HCEC 1CT (cell line): Measurements from ENCODE around the gene SAV1.
"Not testable (repeated sequence)": the region's sequence is repeated elsewhere in the genome, so short reads cannot be mapped to it uniquely, and the experiment has no call there.

Experiments
- DNase-seq: peaks from one replicate; pipeline ENCODE4 v3.0.0-alpha.2; 2017

Gene SAV1

DNA sequence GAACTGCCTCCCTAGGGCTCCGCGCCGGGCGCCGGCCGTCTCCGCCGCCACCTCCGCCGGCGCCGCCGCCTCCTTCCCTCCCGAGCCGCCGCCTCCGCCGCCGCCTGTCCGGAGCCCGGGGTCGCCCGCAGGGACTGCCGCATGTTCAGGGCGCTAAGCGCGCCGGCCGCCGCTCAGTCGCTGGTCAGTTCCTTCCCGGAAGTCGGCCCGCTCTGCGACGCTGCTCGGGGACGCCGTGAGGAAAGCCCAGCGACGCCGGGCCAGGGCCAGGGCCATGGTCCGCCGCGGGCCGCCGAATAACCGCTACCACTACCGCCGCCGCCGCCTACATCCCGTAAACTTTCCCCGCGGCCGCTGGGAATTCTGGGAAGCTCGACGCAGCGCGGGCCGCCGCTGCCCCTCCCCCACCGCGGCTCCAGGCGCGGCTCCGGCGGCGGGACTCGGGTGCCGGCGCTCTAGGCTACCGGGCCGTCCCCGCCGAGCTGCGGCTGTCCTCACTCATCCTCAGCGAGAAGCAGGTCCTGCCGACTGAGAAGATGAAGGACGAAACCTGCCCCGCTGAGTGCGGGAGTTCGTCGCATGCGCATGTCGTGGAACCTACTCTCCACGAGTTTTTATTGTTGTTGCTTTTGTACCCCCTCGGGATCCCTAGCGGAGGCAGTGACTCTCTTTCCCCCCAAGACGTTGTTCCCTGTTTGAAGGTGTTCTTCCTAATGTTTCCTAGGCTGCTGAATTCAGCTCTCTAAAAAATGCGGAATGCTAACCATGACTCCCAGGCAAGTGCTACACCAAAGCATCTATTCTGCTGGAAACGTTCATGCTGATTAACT lies at the start of gene SAV1:
SAV1 (minus strand) TSS at position 311 of the 830 bp plus-strand sequence. CDS start 339 bp downstream, outside the sequence.
- peak; percentile 81 for DNase-seq

DNA sequence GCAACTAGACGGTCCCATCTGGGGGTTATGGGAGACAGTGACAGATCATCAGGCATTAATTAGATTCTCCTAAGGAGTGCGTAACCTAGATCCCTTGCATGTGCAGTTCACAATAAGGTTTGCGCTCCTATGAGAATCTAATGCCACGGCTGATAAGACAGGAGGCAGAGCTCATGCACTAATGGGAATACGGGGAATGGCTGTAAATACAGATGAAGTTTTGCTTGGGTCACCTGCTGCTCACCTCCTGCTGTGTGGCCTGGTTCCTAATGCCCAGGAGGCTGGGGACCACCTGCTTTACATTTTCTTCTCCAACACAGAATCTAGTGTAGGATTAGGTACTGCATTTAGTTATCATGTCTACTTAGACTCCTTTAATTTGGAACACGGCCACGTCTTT lies 49.7 kb upstream of the SAV1 start:
- no peak for DNase-seq

DNA sequence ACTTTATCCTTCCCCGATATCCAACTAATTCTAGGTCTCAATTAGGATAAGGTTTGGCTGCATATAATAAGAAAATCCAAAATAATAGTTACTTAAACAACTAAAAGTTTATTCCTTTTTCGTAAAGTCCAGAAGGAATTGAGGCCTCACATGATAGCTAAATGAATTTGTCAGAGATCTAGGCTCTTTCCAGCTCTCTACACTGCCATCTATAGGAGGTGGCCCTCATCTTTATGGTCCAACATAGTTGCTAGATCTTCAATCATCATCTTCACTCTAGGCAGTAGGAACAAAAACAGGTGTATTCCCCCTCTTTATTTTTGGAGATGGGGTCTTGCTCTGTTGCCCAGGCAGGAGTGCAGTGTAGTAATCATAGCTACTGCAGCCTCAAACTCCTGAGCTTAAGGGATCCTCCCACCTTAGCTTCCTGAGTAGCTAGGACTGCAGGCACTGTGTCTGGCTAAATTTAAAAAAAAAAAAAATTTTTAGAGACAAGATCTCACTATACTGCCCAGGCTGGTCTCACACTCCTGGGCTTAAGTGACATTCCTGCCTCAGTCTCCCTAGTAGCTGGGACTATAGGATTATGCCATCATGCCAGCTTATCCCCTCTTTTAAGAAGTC lies 46.5 kb upstream of the SAV1 start:
- peak; percentile 71 for DNase-seq

DNA sequence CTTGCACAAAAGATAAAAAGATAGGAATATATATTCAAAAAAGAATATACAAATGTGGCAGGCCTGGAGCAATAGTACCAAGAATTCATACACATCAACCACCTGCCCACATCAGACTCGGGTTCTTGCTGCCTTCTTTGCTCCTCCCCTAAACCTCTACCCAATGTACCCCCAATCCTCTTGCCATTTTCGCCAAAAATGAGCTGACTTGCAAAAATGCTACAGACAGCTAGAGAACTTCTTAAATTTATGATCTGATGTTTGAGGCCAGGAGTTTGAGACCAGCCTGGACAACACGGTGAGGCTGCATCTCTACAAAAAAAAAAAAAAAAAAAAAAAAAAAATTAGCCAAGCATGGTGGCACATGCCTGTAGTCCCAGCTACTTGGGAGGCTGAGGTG lies 42.9 kb upstream of the SAV1 start:
- no peak for DNase-seq

DNA sequence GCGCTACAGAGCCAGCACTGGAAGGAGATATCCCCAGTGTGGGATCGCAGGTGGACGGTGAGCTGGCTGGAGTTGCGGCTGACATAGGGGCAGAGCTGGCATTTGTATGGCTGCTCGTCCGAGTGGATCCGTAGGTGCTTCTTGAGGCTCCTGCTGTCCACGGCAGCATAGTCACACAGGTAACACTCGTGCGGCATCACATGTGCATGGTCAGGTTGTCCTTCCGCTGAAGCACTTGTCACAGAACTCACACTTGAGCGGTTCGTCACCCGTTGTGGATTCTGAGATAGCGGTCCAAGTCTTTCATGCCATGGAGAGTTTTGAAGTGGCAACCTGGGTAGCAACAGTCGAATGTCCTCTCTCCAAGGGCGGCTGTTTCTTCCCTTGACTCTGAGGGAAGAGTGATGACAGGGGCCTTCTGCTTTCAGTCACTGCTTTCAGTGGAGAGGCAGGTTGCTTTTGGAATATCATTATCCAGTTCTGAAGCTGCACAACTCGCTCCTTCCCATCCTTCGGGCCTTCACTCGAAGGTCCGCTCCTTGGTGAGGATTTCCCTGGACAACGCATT lies 37.0 kb upstream of the SAV1 start:
- DNase-seq, result no peak

DNA sequence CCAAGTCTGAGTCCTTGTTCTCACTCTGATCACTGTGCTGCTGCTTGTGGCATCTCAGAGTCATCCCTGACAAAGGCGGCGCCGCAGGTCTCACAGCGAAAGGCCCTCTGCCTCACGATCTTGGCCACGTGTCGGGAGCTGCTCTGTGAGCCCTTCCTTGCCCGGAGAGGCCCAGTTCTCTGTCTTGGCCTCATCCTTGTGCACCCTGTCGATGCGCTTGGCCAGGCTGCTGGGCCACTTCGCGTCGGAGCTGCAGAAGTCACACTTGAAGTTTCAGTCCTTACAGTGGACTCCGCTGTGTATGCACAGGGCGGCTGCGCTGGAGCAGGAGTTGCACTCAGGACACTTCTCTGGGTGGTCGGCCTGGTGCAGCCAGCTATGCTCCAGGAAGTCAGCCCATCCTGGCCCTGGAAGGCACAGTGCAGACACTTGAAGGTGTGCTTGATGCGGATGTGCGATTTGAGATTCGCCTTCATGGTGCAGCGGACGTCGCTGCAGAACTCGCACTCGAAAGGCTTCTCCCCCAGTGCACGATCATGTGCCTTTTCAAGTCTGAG lies 36.4 kb upstream of the SAV1 start:
- no peak for DNase-seq

DNA sequence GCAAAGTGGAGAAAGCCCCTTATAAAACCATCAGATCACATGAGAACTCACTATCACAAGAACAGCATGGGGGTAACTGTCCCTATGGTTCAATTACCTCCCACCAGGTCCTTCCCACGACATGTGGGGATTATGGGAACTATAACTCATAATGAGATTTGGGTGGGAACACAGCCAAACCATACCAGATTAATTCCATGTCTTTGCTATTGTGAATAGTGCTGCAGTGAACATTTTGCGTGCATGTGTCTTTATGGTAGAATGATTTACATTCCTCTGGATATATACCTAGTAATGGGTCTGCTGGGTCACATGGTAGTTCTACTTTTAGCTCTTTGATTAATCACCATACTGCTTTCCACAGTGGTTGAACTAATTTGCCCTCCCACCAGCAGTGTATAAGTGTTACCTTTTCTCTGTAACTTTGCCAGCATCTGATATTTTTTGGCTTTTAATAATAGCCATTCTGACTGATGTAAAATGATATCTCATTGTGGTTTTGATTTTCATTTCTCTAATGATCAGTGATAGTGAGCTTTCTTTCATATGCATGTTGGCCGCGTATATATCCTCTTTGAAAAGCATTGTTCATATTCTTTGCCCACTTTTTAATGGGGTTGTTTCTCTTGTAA lies 29.7 kb upstream of the SAV1 start:
- peak; percentile 52 for DNase-seq

DNA sequence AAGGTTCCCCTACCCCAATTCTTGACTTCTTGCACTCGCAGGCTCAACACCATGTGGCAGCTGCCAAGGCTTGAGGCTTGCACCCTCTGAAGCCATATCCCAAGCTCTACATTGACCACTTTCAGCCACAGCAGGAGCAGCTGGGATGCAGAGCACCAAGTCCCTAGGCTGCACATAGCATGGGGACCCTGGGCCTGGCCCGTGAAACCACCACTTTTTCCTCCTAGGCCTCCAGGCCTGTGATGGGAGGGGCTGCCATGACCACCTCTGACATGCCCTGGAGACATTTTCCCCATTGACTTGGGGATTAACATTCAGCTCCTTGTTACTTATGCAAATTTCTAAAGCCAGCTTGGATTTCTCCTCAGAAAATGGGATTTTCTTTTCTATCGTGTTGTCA lies 26.2 kb upstream of the SAV1 start:
- not testable (repeated sequence) for DNase-seq

DNA sequence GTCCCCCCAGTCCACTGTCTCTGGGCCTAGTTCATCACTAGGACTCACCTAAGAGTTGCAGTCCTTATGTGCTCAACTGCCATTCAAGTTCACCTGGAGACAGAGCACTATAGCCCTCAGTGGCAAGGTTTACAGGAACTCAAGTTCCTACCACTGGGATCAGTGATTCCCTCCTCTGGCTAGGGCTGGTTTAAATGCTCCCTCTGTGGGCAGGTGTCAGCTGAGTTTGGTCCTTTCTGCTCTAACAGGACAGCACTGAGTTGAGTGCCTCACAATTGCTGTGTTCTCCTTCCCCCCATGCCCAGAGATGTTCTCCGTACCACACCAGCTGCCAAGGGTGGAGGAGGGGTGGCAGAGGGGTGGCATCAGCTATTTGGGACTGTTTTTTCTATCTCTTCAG lies 20.8 kb upstream of the SAV1 start:
- DNase-seq, result no peak

GRCh38 chr14:50679674-50680073 lies 11.6 kb upstream of the SAV1 start:
- no peak for DNase-seq

DNA sequence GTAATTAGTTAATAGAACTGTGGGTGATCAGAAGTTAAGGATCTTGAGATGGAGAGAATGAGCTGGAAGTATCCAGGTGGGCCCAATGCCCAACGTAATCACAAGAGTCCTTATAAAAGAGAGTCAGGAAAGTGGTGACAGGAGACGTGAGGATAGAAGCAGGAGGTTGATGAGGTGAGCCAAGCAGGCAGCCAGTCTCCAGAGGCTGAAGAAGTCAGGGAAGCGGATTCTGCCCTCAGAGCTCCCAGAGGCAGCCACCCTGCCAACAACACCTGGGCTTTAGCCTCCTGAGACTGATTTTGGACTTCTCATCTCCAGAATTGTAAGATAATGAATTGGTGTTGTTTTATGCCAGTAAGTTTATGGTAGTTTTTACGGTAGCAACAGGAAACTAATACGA lies 10.1 kb upstream of the SAV1 start:
- no peak for DNase-seq

DNA sequence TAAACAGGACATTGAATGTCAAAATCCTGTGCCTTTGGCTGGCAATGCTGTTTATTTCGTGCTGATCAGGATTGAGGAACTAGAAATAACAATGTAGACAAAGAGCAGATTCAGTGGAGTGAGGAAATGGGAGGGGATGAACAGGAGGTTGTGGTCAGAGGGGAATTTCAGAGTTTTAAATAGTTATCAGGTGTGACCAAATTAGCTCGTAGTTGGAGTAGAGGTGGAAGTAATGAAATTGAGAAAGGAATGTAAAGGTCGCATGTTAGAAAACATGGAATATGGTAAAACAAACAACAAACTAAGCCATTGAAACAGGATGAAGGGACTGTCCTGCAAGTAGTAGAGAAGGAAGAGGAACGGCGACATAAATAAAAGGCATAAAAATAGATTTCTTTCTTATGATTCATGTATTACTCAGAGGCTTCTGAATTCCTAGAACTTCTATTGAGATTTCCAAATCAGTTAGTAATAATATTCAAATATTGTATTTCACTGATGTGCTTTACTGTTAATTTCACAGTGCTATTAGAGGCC lies 9.5 kb upstream of the SAV1 start:
- peak; percentile 88 for DNase-seq

GRCh38 chr14:50676814-50677516 lies 8.9 kb upstream of the SAV1 start:
- DNase-seq, result no peak

DNA sequence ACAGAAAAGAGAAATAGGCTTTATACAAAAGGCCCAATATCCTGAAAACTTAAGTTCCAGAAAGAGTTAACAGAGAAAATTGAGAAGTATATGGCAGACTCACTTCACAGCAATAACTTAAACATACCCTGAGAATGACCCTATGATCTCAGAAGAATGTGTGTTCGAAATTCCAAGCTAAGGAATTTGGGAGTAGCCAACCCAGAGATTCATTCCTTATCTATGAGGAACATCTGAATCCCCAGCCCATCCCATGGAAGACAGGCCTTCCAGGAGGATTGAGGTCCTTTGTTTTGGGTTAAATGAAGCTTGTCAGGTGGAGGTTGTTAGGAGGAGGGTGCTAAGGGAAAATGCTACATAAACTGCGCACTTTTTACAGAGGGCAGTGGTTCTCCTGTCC lies 7.5 kb upstream of the SAV1 start:
- DNase-seq, result peak; percentile 77

DNA sequence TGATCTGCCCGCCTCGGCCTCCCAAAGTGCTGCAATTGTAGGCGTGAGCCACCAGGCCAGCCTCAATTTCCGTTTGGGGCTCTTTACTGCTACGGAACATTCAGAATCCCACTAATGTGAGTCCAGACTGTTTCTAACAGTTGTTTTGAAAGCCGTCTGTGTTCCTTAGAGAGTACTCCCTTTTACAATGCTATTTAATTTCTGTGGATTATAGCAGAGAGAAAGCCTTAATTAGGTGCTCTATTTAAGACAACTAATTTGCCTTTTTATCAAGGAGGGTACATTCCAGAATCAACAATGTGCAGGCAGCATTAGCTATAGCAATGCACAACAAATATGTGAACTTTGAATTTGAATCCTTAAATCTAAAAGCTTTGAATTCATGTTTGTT lies 2.8 kb upstream of the SAV1 start:
- DNase-seq, result no peak

GRCh38 chr14:50670196-50670865 lies 2.2 kb upstream of the SAV1 start:
- DNase-seq, result no peak

DNA sequence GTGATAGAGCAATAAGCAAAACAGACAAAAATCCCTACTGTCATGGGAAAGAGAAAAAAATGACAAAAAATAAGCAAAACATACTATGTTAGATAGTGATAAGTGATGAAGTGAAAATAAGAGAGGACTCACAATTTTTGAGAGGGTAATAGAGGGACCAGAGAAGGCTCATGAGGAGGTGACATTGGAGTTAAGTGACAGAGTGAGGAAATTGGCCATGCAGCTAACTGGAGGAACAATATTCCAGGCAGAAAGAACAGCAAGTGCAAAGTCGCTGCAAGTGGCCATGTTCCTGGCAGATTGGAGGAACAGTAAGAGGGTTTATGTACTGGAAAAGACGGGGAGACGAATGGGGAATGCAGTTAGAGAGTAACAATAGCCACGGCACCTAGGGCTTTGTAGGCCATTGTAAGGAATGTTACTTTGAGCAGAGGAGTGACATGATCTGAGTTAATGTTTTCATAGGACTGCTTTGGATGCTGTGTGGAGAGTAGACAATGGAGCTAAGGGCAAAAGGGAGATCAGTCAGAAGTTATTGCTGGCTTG lies 1.4 kb upstream of the SAV1 start:
- no peak for DNase-seq

DNA sequence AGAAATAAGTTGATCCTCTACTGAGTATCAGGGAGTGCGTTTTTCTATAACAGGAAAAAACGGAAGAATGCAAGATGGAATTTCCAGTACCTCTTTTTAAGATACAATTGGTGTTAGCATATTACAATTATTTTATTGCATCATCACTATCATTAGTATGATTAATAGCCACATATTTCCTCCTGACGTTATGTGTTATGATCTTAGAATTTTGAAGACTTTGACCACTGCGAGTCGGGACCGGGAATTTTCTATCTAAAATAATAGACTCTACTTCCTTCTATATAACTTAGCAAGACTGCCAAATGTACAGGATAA lies 679 bp upstream of the SAV1 start:
- no peak for DNase-seq

GRCh38 chr14:50667684-50667995 lies 466 bp downstream of the SAV1 start:
- DNase-seq, result no peak

- DNase-seq, result peak; percentile 76
These were observed 1.1 kb downstream of the SAV1 start for GRCh38 chr14:50666772-50667683.

GRCh38 chr14:50665300-50665699 lies 2.8 kb downstream of the SAV1 start:
- not testable (repeated sequence) for DNase-seq
